ENCODE measurements around the gene CEP95. TPM values are rescaled to one million over a fixed set of nuclear protein-coding genes. Genes with fewer than 3 reads are reported as not detected.
"Not testable (repeated sequence)": the region's sequence is repeated elsewhere in the genome, so short reads cannot be mapped to it uniquely, and the experiment has no call there.

Gene CEP95
- total and polyA plus RNA-seq, 5 experiments from 2014 or later = 8.6 to 153 (median 20.1) TPM

DNA sequence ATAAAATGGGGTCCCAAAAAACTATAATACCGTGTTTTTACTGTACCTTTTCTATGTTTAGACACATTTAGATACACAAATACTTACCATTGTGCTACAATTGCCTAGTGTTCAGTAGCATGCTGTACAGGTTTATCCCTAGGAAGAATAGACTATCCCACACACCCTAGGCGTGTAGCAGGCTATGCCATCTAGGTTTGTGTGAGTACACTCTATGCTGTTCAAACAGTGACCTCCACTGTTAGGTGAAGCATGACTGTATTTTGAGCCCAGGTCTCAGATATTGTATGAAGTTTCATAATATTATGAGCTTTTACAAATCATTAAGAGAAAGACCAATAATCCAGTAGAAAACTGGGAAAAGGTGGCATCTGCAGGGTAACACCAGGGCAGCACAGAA lies 34.2 kb upstream of the CEP95 start:
- Mint-ChIP-seq H3K4me1 (peaks cover 0 to 3% (median 0%) of the 10 kb centered on the region in 4 donors), H3K9me3 (no peaks in the 10 kb centered on the region), H3K27me3 (no peaks in the 10 kb centered on the region), H3K27ac (no peak overlapping the region), H3K4me3 (no peak overlapping the region), H3K36me3 (peaks cover 0 to 7% (median 0%) of the 10 kb centered on the region in 3 donors)
- DNase-seq (no peak), ATAC-seq (no peak)
- POLR2A ChIA-PET = no interaction called here

DNA sequence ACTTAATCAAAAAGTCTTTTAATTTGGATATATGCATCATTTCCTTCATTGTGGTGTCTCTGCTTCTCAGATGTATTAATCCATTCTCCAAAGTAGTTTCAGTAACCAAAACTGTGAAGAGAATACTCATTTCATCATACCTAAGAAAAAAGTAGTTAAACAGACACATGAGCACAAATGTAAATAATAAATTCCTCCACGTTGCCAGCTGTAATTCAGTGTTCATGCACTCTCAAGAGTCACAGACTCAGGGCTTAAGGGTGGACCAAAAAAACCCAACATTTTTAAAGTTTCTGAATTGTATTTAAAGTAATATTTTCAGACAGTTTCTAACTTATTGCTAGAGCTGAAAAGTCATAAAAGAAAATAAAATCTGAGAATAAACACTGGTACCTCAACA lies 28.9 kb upstream of the CEP95 start:
- H3K27me3 Mint-ChIP-seq = no peaks in the 10 kb centered on the region
- H3K4me1 Mint-ChIP-seq = peaks cover 0 to 3% (median 2%) of the 10 kb centered on the region in 4 donors
- H3K9me3 Mint-ChIP-seq = no peaks in the 10 kb centered on the region
- POLR2A ChIA-PET = interaction anchor here (0.6 kb wide), 1 partner anchor 15 kb away, joined by 3 read pairs; no protein-coding TSS in a partner anchor
- H3K4me3 Mint-ChIP-seq = no peak overlapping the region
- H3K27ac Mint-ChIP-seq = peak overlapping the region in 5 of 10 donors; percentile 2 to 80 (median 31)
- peaks cover 0 to 44% (median 7%) of the 10 kb centered on the region in 3 donors for H3K36me3 Mint-ChIP-seq
- ATAC-seq (no peak), DNase-seq (no peak)

DNA sequence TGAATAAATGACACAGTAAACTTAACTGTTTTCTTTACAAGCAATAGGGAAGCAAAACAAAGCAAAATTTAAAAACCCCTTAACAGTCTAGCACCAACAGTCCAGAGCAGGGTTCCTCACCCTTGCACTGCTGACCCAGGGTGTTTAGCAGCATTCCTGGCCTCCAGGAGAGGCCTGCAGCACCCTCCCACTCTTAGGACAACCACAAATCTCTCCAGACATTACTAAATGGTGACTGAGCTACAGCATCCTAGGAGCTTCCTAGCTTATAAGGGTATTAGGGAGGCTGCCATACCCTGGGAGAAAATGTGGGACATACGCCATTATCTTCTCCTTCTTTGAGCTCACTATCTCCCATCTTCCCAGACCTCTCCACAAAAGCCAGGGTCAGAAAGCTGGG lies 25.8 kb upstream of the CEP95 start:
- POLR2A ChIA-PET = no interaction called here

DNA sequence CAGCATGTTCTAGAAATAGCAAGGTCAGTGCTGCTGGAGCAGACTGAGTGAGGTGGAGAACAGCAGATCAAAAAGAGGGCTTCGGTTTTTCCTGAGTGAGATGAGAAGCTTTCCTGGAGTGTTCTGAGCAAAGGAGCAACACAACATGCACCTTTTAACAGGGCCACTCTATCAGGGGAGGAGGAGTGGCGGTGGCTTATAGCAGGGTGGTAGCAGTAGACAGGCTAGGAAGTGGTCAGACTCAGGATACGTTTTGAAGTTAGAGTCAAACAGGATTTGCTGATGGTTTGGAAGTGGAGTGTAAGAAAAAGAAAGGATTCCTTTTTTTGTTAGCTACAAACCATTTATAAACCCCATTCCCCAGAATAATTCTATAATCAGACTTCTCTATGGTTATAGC lies 22.4 kb upstream of the CEP95 start:
- H3K4me1 Mint-ChIP-seq = peaks cover 9 to 16% (median 13%) of the 10 kb centered on the region in 4 donors
- no peak overlapping the region for H3K4me3 Mint-ChIP-seq
- H3K36me3 Mint-ChIP-seq = peaks cover 0 to 83% (median 14%) of the 10 kb centered on the region in 3 donors

More for the DNA sequence above, 25.8 kb upstream of the CEP95 start:
- Mint-ChIP-seq H3K4me1 (peaks cover 9 to 16% (median 13%) of the 10 kb centered on the region in 4 donors), H3K27ac (peak overlapping the region in 2 of 10 donors; percentile 45 to 72), H3K4me3 (no peak overlapping the region), H3K9me3 (no peaks in the 10 kb centered on the region), H3K36me3 (peaks cover 0 to 75% (median 12%) of the 10 kb centered on the region in 3 donors), H3K27me3 (no peaks in the 10 kb centered on the region)
- ATAC-seq (no peak), DNase-seq (no peak)

DNA sequence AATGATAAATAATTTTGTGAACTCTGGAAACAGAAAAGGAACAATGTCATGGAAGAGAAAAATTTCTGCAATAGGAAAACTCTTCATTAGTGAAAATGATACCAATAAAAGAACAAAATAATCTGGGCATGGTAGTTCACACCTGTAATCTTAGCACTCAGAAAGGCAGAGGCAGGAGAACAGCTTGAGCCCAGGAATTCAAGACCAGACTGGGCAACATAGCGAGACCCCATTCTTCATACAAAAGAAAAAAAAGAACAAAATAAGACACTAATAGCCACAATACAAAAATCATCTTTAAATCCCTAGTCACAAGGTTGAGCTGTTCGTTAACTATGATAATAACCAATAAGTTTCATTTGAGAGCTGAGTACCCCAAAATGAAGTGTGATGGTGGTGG lies 18.5 kb upstream of the CEP95 start:
- peaks cover 0 to 83% (median 16%) of the 10 kb centered on the region in 3 donors for H3K36me3 Mint-ChIP-seq
- POLR2A ChIA-PET = no interaction called here
- no peak for ATAC-seq
- no peak overlapping the region for H3K4me3 Mint-ChIP-seq
- peaks cover 9 to 26% (median 16%) of the 10 kb centered on the region in 4 donors for H3K4me1 Mint-ChIP-seq
- no peak overlapping the region for H3K27ac Mint-ChIP-seq
- DNase-seq = no peak
- no peaks in the 10 kb centered on the region for H3K27me3 Mint-ChIP-seq
- H3K9me3 Mint-ChIP-seq = no peaks in the 10 kb centered on the region

More for the DNA sequence above, 22.4 kb upstream of the CEP95 start:
- H3K9me3 Mint-ChIP-seq = no peaks in the 10 kb centered on the region
- POLR2A ChIA-PET = interaction anchor here (1.3 kb wide), 1 partner anchor 21 kb away, joined by 7 read pairs; the partner anchor contains the start of gene DDX5
- no peaks in the 10 kb centered on the region for H3K27me3 Mint-ChIP-seq
- H3K27ac Mint-ChIP-seq = peak overlapping the region in 5 of 10 donors; percentile 12 to 71 (median 53)
- ATAC-seq (peak in 1 of 2 donors; percentile 45), DNase-seq (no peak)

DNA sequence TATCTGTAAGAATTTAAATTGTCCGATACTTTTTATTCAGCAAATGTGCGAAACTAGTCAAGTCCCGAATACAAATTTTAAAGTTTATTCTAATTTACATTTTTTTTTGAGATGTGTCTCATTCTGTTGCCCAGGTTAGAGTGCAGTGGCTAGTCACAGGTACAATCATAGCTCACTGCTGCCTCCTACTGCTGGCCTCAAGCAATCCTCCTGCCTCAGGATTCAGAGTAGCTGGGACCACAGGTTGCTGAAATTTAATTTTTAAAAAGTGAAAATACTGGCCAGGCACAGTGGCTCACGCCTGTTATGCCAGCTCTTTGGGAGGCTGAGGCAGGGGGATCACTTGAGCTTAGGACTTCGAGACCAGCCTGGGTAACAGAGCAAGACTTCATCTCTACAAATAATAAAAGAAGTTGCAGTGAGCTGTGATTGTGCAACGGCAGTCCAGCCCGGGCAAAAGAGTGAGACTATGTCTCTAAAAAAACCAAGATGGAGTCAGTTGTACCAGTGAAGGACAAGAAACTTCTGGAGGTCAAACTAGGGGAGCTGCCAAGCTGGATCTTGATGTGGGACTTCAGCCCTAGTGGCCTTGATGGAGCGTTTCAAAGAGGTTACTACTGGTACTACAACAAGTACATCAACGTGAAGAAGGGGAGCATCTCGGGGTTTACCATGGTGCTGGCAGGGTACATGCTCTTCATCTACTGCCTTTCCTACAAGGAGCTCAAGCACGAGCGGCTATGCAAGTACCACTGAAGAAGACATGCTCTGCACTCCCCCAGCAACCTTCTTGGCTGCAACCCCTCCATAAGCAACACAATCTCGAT lies 15.5 kb upstream of the CEP95 start:
- Mint-ChIP-seq H3K4me3 (peak overlapping the region in 1 of 10 donors; percentile 34), H3K27ac (peak overlapping the region in 1 of 10 donors; percentile 24)

DNA sequence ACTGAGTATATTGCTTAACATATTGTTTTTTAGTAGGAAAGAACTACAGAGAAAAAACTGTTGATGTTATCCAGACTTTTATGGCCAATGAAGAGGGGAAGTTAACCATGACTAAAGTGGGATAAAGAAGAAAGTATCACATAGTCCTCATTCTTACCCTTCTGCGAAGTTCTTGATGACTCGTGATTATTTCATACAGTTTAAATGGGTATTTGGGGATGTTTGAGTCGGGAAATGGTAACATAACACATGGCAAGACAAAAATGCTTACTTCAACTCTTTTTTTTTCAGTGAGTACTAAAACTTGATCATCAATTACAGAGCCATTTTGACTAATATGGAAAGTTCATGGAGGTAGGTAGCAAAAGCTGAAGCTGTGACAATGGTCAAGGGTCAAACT lies 14.8 kb upstream of the CEP95 start:
- Mint-ChIP-seq H3K27ac (no peak overlapping the region), H3K4me1 (peaks cover 20 to 45% (median 34%) of the 10 kb centered on the region in 4 donors), H3K36me3 (peaks cover 0 to 62% (median 15%) of the 10 kb centered on the region in 3 donors), H3K4me3 (no peak overlapping the region), H3K9me3 (no peaks in the 10 kb centered on the region), H3K27me3 (no peaks in the 10 kb centered on the region)
- ATAC-seq (no peak), DNase-seq (no peak)
- POLR2A ChIA-PET = interaction anchor here (0.6 to 4.8 kb wide), 5 partner anchors 9 to 96 kb away, joined by 3 to 36 read pairs (median 4); partner anchors contain the start of genes CEP95 and DDX5

More for the DNA sequence above, 15.5 kb upstream of the CEP95 start:
- Mint-ChIP-seq H3K9me3 (no peaks in the 10 kb centered on the region), H3K27me3 (no peaks in the 10 kb centered on the region), H3K36me3 (peaks cover 0 to 65% (median 15%) of the 10 kb centered on the region in 3 donors), H3K4me1 (peaks cover 12 to 41% (median 27%) of the 10 kb centered on the region in 4 donors)
- POLR2A ChIA-PET = interaction anchor here (0.5 to 4.8 kb wide), 3 partner anchors 15 to 72 kb away, joined by 4 to 36 read pairs (median 4); partner anchors contain the start of genes CEP95 and DDX5
- DNase-seq (peak in 7 of 10 donors; percentile 18 to 54 (median 41)), ATAC-seq (peak; percentile 52 to 79)

DNA sequence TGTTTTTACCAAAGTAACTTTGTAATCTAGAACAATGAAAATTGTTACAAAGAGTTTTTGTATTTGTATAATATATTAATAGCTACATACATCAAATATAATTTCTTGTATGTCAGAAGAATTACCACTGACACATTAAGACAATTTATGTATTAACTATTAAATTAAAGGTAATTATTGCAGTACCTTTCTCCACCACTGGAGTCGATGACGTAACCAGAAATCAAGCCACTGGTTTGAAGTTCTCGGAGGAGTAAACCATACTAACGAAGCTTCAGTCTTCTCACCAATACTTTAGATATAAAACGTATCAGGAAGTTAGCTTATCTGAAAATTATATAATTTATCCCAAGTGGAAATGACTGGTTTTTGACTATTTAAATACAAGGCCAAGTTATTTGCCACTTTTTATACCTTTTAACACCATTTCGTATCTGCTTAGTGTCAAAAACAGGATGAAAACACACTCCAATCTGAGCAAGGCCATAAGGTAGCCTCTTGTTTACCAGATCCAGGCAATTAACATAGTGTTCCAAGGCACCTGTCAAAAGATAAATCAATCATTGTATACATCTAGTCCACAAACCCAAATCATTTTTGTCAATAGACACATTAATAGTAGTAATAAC lies 14.2 kb upstream of the CEP95 start:
- H3K27ac Mint-ChIP-seq = peak overlapping the region in 6 of 10 donors; percentile 20 to 63 (median 48)

DNA sequence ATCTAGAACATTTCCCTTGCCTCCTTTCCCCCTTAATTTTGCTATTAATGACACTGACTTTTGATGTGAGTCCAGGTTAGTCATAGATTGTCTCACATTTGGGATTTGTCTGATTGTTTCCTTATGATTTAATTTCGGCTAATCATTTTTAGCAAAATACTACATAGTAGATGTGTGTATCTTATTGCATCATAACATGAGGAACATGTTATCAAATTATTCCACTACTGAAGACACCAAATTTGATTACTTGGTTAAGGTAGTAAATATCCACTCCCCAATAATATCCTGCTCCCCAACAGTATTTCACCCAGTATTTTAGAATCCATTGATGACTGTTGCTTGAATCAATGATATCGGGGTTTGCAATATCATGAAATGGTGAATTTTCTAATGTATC lies 12.7 kb upstream of the CEP95 start:
- POLR2A ChIA-PET = interaction anchor here (0.6 to 5.6 kb wide), 3 partner anchors 11 to 73 kb away, joined by 3 to 233 read pairs (median 4); partner anchors contain the start of genes CEP95 and DDX5
- ATAC-seq = no peak
- H3K27ac Mint-ChIP-seq = peak overlapping the region in 5 of 10 donors; percentile 4 to 86 (median 37)

More for the DNA sequence above, 14.2 kb upstream of the CEP95 start:
- no peaks in the 10 kb centered on the region for H3K27me3 Mint-ChIP-seq
- ATAC-seq = no peak
- H3K9me3 Mint-ChIP-seq = no peaks in the 10 kb centered on the region
- POLR2A ChIA-PET = interaction anchor here (0.6 to 4.8 kb wide), 5 partner anchors 9 to 96 kb away, joined by 3 to 36 read pairs (median 4); partner anchors contain the start of genes CEP95 and DDX5
- peak in 4 of 10 donors; percentile 37 to 47 (median 43) for DNase-seq
- H3K4me3 Mint-ChIP-seq = peak overlapping the region in 4 of 10 donors; percentile 16 to 36 (median 21)
- peaks cover 0 to 61% (median 15%) of the 10 kb centered on the region in 3 donors for H3K36me3 Mint-ChIP-seq
- H3K4me1 Mint-ChIP-seq = peaks cover 23 to 51% (median 40%) of the 10 kb centered on the region in 4 donors

DNA sequence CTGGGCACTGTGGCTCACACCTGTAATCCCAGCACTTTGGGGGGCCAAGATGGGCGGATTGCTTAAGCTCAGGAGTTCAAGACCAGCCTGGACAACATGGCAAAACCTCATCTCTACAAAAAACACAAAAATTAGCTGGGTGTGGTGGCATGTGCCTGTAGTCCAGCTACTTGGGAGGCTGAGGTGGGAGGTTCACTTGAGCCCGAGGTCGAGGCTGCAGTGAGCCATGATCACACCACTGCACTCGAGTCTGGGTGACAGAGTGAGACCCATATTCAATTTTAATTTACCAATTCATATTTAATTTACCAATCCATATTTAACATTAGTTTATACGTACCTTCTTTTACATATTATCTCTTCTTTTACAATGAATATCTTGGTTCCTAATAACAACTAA lies 11.5 kb upstream of the CEP95 start:
- H3K27ac Mint-ChIP-seq = peak overlapping the region in 4 of 10 donors; percentile 37 to 79 (median 76)
- peaks cover 33 to 69% (median 65%) of the 10 kb centered on the region in 4 donors for H3K4me1 Mint-ChIP-seq
- not testable (repeated sequence) for ATAC-seq, DNase-seq, H3K27me3 Mint-ChIP-seq, H3K9me3 Mint-ChIP-seq
- POLR2A ChIA-PET = interaction anchor here (0.7 to 5.6 kb wide), 4 partner anchors 11 to 350 kb away, joined by 3 to 233 read pairs (median 5); partner anchors contain the start of genes CEP95 and DDX5
- H3K36me3 Mint-ChIP-seq = peaks cover 0 to 67% (median 15%) of the 10 kb centered on the region in 3 donors
- H3K4me3 Mint-ChIP-seq = peak overlapping the region; percentile 98 to 100 (median 100)

More for the DNA sequence above, 12.7 kb upstream of the CEP95 start:
- Mint-ChIP-seq H3K9me3 (no peaks in the 10 kb centered on the region), H3K27me3 (no peaks in the 10 kb centered on the region), H3K4me3 (peak overlapping the region in 9 of 10 donors; percentile 71 to 100 (median 81)), H3K4me1 (peaks cover 27 to 61% (median 55%) of the 10 kb centered on the region in 4 donors), H3K36me3 (peaks cover 0 to 63% (median 12%) of the 10 kb centered on the region in 3 donors)
- DNase-seq = no peak

DNA sequence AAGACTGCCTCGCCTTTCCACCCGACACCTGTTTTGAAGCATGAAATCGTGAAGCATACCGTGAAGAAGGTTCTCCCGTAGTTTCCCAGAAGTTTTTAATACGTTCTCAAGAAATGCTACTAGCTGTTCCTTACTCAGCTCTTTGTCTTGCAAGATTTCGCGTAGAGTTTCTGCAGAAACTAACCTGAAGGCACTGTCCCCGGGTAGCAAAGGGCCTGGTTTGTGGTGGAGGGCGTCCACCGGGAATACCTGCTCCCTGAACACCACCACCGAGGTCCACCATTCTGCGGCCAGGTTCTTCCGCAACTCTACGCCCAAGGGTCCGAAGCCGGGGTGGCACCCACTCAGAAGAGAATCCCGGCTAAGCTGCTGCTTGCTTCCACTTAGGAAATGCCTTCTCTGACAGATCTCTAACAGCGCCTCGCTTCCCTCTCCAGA lies 10.4 kb upstream of the CEP95 start:
- Mint-ChIP-seq H3K4me1 (peaks cover 39 to 79% (median 75%) of the 10 kb centered on the region in 4 donors), H3K27me3 (no peaks in the 10 kb centered on the region), H3K27ac (peak overlapping the region; percentile 96 to 99 (median 98)), H3K9me3 (no peaks in the 10 kb centered on the region), H3K36me3 (peaks cover 0 to 69% (median 22%) of the 10 kb centered on the region in 3 donors), H3K4me3 (peak overlapping the region; percentile 98 to 100 (median 100))
- POLR2A ChIA-PET = interaction anchor here (0.6 to 5.6 kb wide), 18 partner anchors 10 to 479 kb away, joined by 3 to 233 read pairs (median 5); partner anchors contain the start of genes CEP95 and DDX5
- ATAC-seq = no peak
- no peak for DNase-seq
